HG03064 (cell line): ENCODE data around the gene SYNE1.
A peak's percentile ranks its signal among the peaks of the same experiment; 100 is the strongest.

Experiments used
- ATAC-seq: cut with Tn5 transposase; IDR thresholded peaks from one replicate; pipeline ENCODE4 v1.9.1; 2021; ENCODE audit warnings: low read depth; ENCODE audit not compliant: unreplicated experiment

Gene SYNE1

GRCh38 chr6:152298055-152298647 lies 339.0 kb downstream of the SYNE1 start:
- no peak for ATAC-seq

- no peak for ATAC-seq
Measured at GRCh38 chr6:152296648-152297376, 340.4 kb downstream of the SYNE1 start.

- no peak for ATAC-seq
Measured at GRCh38 chr6:152295920-152296319, 341.2 kb downstream of the SYNE1 start.

GRCh38 chr6:152295346-152295745 lies 341.8 kb downstream of the SYNE1 start:
- no peak for ATAC-seq

- no peak for ATAC-seq
Measured at GRCh38 chr6:152293404-152293803, 343.8 kb downstream of the SYNE1 start.

GRCh38 chr6:152292555-152292954 lies 344.6 kb downstream of the SYNE1 start:
- ATAC-seq: no peak

GRCh38 chr6:152290693-152291092 lies 346.5 kb downstream of the SYNE1 start:
- ATAC-seq: no peak

GRCh38 chr6:152277826-152278329 lies 359.3 kb downstream of the SYNE1 start:
- no peak for ATAC-seq

- ATAC-seq: no peak
Measured at GRCh38 chr6:152273638-152274037, 363.5 kb downstream of the SYNE1 start.

- no peak for ATAC-seq
Measured at GRCh38 chr6:152273002-152273401, 364.2 kb downstream of the SYNE1 start.

- ATAC-seq: no peak
Measured at GRCh38 chr6:152272486-152272885, 364.7 kb downstream of the SYNE1 start.

- ATAC-seq: peak; percentile 81
Measured at GRCh38 chr6:152271776-152272464, 365.2 kb downstream of the SYNE1 start.

- ATAC-seq: no peak
Measured at GRCh38 chr6:152270301-152270925, 366.7 kb downstream of the SYNE1 start.

- ATAC-seq: no peak
Measured at GRCh38 chr6:152268846-152269442, 368.2 kb downstream of the SYNE1 start.

GRCh38 chr6:152267967-152268845 lies 369.0 kb downstream of the SYNE1 start:
- ATAC-seq: no peak

- no peak for ATAC-seq
Measured at GRCh38 chr6:152265651-152266050, 371.5 kb downstream of the SYNE1 start.

- ATAC-seq: no peak
Measured at GRCh38 chr6:152263582-152263981, 373.6 kb downstream of the SYNE1 start.

- no peak for ATAC-seq
Measured at GRCh38 chr6:152261179-152261578, 376.0 kb downstream of the SYNE1 start.

- no peak for ATAC-seq
Measured at GRCh38 chr6:152259234-152259633, 377.9 kb downstream of the SYNE1 start.

- no peak for ATAC-seq
Measured at GRCh38 chr6:152257581-152257980, 379.6 kb downstream of the SYNE1 start.
